Activated B cell treated with CpG ODN at 0.5 μM for 24 hours (primary cell): ENCODE data around the gene ABCB9. TPM values are rescaled to one million over a fixed set of nuclear protein-coding genes. Genes with fewer than 3 reads are reported as not detected.

Experiments used
- ATAC-seq: fragments of 200-7000 bp; cut with Tn5 transposase; one replicate; pipeline ENCODE4 v1.10.0; 2021; ENCODE audit warnings: low read depth, mild to moderate bottlenecking, moderate library complexity
- CTCF ChIA-PET: fragments of 350-600 bp; sonication (Branson Sonifier 250); formaldehyde crosslinking; loops from one replicate; lab custom pipeline; 2021; ENCODE audit warnings: antibody characterized with exemption; lab: Charles Lee
- POLR2A ChIA-PET: fragments of 350-600 bp; sonication (Branson Sonifier 250); formaldehyde crosslinking; loops from one replicate; lab custom pipeline; 2021; ENCODE audit warnings: antibody characterized with exemption; lab: Charles Lee
- DNase-seq: peaks from one replicate; pipeline ENCODE4 v3.0.0; 2022
- H3K27ac Mint-ChIP-seq: one replicate; pipeline ENCODE4 v1.8.0; 2020; ENCODE audit warnings: mixed read lengths
- H3K27me3 Mint-ChIP-seq: one replicate; pipeline ENCODE4 v1.8.0; 2021; ENCODE audit warnings: mixed read lengths
- H3K36me3 Mint-ChIP-seq: one replicate; pipeline ENCODE4 v1.8.0; 2021; ENCODE audit warnings: low read depth, mixed read lengths
- H3K4me1 Mint-ChIP-seq: one replicate; pipeline ENCODE4 v1.8.0; 2021; ENCODE audit warnings: mixed read lengths
- H3K4me3 Mint-ChIP-seq: one replicate; pipeline ENCODE4 v1.8.0; 2020; ENCODE audit warnings: mild to moderate bottlenecking, mixed read lengths
- H3K9me3 Mint-ChIP-seq: one replicate; pipeline ENCODE4 v1.8.0; 2020; ENCODE audit warnings: mixed read lengths
- intact Hi-C: fragments of 100-400 bp; cut with micrococcal nuclease; formaldehyde crosslinking; loops from one replicate; pipeline ENCODE4 v1.15.1; 2024
- total RNA-seq: library from RNA; stranded (reverse); gene quantifications from 2 replicates; pipeline ENCODE4 v1.2.3, GENCODE V29; 2022
- TF ChIP-seq, protein P1 (sequence below): fragments of 200-600 bp; IDR thresholded peaks from one replicate; pipeline ENCODE4 v1.8.0; 2022; ENCODE audit warnings: antibody characterized with exemption, mild to moderate bottlenecking

Gene ABCB9
- total RNA-seq, 1 donor from 2014 or later, result 4.6 TPM

DNA sequence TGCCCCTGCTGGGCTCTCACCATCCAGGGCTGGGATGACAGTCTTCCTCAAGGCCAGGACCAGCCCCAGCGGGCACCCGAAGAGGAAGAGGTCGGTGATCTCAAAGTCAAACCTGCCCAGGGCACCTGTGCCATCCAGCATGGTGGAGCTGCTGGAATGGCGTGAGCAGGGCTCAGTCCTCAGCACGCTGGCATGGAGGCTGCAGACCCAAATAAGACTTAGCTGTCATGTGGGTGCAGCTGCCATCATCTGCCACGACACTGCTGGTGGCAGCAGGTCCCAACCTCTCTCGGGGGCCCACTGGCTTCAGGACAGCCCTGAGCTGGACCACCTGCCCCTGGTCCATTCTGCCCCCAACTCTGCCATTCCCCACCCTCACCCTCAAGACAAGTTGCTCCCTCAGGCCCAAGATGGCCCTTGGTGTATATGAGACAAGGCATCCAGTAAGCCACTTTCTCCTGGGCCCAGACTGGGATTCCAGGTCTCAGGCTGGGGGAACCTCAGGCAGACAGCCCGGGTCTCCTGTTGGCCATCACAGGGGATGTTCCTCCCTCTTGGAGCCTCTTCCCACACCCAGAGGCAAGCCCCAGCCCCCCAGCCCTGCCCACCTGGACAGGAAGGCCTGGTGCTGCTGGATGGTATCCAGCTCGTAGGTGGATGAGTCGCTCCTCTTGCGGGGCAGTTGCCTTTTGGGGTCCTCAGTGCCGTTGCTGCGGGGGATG is 28.7 kb upstream of the ABCB9 start:
- intact Hi-C loops, result no loop called here
- ChIA-PET POLR2A (no interaction called here), CTCF (no interaction called here)
- no peak overlapping the region for H3K27ac Mint-ChIP-seq
- TF ChIP-seq, protein P1, sequence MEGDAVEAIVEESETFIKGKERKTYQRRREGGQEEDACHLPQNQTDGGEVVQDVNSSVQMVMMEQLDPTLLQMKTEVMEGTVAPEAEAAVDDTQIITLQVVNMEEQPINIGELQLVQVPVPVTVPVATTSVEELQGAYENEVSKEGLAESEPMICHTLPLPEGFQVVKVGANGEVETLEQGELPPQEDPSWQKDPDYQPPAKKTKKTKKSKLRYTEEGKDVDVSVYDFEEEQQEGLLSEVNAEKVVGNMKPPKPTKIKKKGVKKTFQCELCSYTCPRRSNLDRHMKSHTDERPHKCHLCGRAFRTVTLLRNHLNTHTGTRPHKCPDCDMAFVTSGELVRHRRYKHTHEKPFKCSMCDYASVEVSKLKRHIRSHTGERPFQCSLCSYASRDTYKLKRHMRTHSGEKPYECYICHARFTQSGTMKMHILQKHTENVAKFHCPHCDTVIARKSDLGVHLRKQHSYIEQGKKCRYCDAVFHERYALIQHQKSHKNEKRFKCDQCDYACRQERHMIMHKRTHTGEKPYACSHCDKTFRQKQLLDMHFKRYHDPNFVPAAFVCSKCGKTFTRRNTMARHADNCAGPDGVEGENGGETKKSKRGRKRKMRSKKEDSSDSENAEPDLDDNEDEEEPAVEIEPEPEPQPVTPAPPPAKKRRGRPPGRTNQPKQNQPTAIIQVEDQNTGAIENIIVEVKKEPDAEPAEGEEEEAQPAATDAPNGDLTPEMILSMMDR, result no peak
- no peak overlapping the region for H3K4me3 Mint-ChIP-seq
- peaks cover 2% of the 10 kb centered on the region for H3K36me3 Mint-ChIP-seq
- no peaks in the 10 kb centered on the region for H3K27me3 Mint-ChIP-seq
- H3K4me1 Mint-ChIP-seq, result peaks cover 4% of the 10 kb centered on the region
- no peaks in the 10 kb centered on the region for H3K9me3 Mint-ChIP-seq
- DNase-seq (no peak), ATAC-seq (no peak)

DNA sequence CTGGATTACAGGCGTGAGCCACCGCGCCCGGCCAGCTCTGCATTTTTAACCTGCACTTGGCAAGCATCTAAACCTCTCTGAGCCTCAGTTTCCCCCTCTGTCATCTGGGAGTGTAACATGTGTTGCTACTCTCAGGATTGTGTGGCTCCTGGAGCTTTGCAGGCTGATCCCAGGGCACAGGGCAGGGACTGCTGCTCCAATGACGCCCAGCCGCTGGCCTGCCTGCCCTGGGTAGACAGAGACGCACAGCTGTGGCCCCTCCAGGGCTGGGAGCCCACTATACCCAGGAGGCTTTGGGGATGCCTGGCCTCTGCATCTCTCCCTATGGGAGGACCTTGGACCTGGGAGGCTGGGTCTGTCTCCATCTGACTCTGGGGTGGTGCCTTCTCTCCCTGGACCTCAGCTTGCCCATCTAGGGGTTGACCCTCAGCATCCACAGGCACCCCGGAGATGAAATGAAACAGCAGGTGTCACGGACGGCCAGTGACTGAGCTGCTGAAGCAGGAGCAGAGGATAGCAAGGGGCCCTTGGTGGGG is 27.9 kb upstream of the ABCB9 start:
- ChIA-PET CTCF (no interaction called here), POLR2A (no interaction called here)
- ATAC-seq (no peak), DNase-seq (no peak)
- H3K36me3 Mint-ChIP-seq, result no peaks in the 10 kb centered on the region
- no peak overlapping the region for H3K27ac Mint-ChIP-seq
- TF ChIP-seq, protein P1, result no peak
- no peaks in the 10 kb centered on the region for H3K9me3 Mint-ChIP-seq
- H3K4me1 Mint-ChIP-seq, result peaks cover 4% of the 10 kb centered on the region
- no peak overlapping the region for H3K4me3 Mint-ChIP-seq
- intact Hi-C loops, result no loop called here
- H3K27me3 Mint-ChIP-seq, result no peaks in the 10 kb centered on the region

DNA sequence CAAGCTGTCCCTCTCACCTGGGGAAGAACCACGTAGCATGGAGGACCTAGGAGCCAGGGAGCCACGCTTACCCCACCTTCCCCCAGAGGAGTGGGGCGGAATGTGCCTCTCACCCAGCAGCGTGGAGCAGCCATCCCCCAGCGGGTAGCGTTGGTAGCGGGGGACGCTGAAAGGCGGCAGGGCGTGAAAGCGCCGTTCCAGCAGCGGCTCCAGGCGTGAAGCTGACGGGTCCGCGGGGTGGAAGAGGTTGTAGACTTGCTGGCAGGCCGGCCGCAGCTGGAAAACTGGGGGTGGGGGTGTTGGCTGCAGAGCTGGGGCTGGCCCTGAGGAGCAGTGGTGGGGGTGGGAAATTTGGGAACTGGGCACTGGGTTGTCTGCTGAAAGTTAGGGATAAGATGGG is 26.1 kb upstream of the ABCB9 start:
- TF ChIP-seq, protein P1, result no peak
- ChIA-PET CTCF (no interaction called here), POLR2A (no interaction called here)
- H3K36me3 Mint-ChIP-seq, result peaks cover 3% of the 10 kb centered on the region
- intact Hi-C loops, result no loop called here
- H3K9me3 Mint-ChIP-seq, result no peaks in the 10 kb centered on the region
- no peak overlapping the region for H3K4me3 Mint-ChIP-seq
- no peaks in the 10 kb centered on the region for H3K27me3 Mint-ChIP-seq
- DNase-seq (no peak), ATAC-seq (no peak)
- H3K27ac Mint-ChIP-seq, result no peak overlapping the region
- H3K4me1 Mint-ChIP-seq, result peaks cover 4% of the 10 kb centered on the region

DNA sequence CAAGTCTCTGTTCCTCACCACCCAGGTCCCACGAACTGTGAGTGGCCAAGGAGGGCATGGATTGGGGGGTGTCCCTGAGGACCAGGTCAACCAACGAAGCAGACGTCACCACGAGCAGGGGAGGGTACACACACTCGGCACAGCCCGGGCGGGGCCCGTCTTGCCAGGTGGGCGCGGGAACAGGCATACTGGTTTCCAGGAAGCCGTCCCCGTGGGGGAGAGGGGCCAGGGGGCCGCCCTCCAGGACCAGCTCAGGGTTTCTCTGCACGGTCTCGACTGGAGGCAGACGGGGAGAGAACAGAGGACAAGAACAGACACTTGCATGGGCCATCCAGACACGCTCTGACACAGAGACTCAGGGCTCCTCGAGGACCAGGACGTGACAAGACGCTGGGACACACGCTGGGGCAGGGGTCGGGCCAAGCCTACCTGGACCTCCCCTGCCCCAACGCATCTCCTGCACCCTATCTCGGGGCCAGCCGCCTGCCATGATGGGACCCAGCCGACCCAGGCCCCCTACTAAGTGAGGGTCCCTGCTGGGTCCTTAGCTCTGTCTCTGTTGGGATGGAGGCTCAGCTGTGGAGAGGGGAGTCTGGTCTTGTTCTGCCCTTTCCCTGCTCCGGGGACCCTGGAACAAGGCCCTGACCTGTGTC is 25.5 kb upstream of the ABCB9 start:
- Mint-ChIP-seq H3K27me3 (no peaks in the 10 kb centered on the region), H3K4me1 (peaks cover 4% of the 10 kb centered on the region), H3K36me3 (peaks cover 3% of the 10 kb centered on the region), H3K27ac (no peak overlapping the region), H3K9me3 (no peaks in the 10 kb centered on the region), H3K4me3 (no peak overlapping the region)
- TF ChIP-seq, protein P1, result no peak
- ChIA-PET CTCF (no interaction called here), POLR2A (no interaction called here)
- intact Hi-C loops, result no loop called here
- ATAC-seq (no peak), DNase-seq (no peak)

DNA sequence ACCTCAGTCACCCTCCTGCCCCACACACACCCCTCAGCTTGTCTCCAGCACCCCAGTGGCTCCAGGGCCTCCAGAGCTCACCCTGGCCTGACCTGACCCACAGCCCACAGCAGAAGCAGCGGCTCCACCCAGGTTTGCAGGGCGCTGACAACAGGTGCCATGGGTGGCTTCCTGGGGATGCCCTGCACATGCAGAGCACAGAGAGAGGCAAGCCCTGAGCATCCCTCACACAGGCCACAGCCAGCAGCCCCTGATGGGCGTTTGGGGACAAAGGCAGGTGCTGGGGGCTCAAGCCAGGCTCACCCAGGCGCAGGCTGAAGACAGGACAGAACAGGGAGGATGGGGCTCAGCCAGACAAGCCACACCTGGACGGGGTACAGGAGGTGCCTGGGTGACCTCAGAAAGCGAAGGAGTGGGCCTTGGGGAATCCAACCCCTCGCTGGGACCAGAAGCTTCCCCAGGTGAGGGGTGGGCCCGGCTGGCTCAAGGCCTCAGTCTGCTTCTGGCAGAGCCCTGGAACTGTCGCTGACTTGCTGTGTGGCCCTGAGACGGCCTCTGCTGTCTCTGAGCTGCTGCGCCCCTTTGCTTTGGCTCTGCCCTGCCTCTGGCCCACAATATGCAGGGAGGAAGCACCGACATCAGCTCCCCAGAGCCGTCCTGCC is 24.8 kb upstream of the ABCB9 start:
- intact Hi-C loops, result no loop called here
- TF ChIP-seq, protein P1, result no peak
- H3K9me3 Mint-ChIP-seq, result no peaks in the 10 kb centered on the region
- peaks cover 5% of the 10 kb centered on the region for H3K36me3 Mint-ChIP-seq
- H3K27me3 Mint-ChIP-seq, result no peaks in the 10 kb centered on the region
- no peak overlapping the region for H3K27ac Mint-ChIP-seq
- ChIA-PET CTCF (no interaction called here), POLR2A (interaction anchor here (1.5 kb wide), 1 partner anchor 11 kb away, joined by 3 read pairs; the partner anchor contains the start of gene ARL6IP4)
- DNase-seq, result no peak
- peaks cover 4% of the 10 kb centered on the region for H3K4me1 Mint-ChIP-seq
- no peak overlapping the region for H3K4me3 Mint-ChIP-seq
- ATAC-seq, result no peak
